ENCODE measurements around the gene FBXL3.

GRCh38 chr13:77001540-77001939 lies 25.4 kb downstream of the FBXL3 start:
- TF ChIP-seq POLR2AphosphoS5 (IDR thresholded peaks at IDR 0.05; ENCODE audit: low read depth, low read length) (no peak), TAF1 (IDR thresholded peaks at IDR 0.05; ENCODE audit: borderline replicate concordance, insufficient read depth, low read length) (no peak), SIN3A (IDR thresholded peaks at IDR 0.05; ENCODE audit: borderline replicate concordance, insufficient read depth, low read length) (no peak), REST (IDR thresholded peaks at IDR 0.05; ENCODE audit: insufficient read depth in 1 of 2, low read depth in 2 of 2, low read length in 2 of 2) (no peak)

Data from PFSK-1 (cell line).